AG04450 (cell line): ENCODE results near the gene HTR1D. TPM values are rescaled to one million over a fixed set of nuclear protein-coding genes. Genes with fewer than 3 reads are reported as not detected.

Source experiments
- CTCF ChIA-PET: fragments of 300-600, 350-600 bp; formaldehyde crosslinking; extraction: SDS; loops from one replicate; lab custom pipeline; 2022; ENCODE audit warnings: antibody characterized with exemption, inconsistent platforms; lab: Charles Lee
- POLR2A ChIA-PET: fragments of 350-600 bp; formaldehyde crosslinking; extraction: SDS; loops from one replicate; lab custom pipeline; 2021; ENCODE audit warnings: antibody characterized with exemption, inconsistent platforms; lab: Yijun Ruan, JAX
- DNase-seq: peaks from one replicate; pipeline ENCODE4 v3.0.0-alpha.2; 2011; ENCODE audit warnings: low read depth, low spot score
- H3K27ac ChIP-seq: one replicate; pipeline ENCODE4 v1.5.1; 2012; ENCODE audit warnings: low read depth, low read length, control low read depth
- H3K27me3 ChIP-seq: one replicate; pipeline ENCODE4 v1.6.0; 2012; ENCODE audit warnings: low read length; ENCODE audit not compliant: control insufficient read depth, insufficient read depth
- H3K4me3 ChIP-seq: 2 replicates; pipeline ENCODE4 v1.5.1; 2011; ENCODE audit warnings: mild to moderate bottlenecking, low read depth, low read length, control low read depth
- H3K9me3 ChIP-seq: 2 replicates; pipeline ENCODE4 v1.5.1; 2012; ENCODE audit warnings: low read length; ENCODE audit not compliant: control insufficient read depth, insufficient read depth
- polyA plus RNA-seq: library from polyadenylated mRNA; depleted of rRNA; stranded (reverse); fragments of >200 nt; gene quantifications from 2 replicates; pipeline ENCODE4 v1.2.3, GENCODE V29; 2011
- TF ChIP-seq, protein P1 (sequence below): IDR thresholded peaks from 2 replicates; pipeline ENCODE4 v1.5.1; 2011; ENCODE audit warnings: low read depth, low read length, control low read depth, inconsistent platforms

The HTR1D gene
- polyA plus RNA-seq, 1 experiment, result 0.07 TPM

DNA sequence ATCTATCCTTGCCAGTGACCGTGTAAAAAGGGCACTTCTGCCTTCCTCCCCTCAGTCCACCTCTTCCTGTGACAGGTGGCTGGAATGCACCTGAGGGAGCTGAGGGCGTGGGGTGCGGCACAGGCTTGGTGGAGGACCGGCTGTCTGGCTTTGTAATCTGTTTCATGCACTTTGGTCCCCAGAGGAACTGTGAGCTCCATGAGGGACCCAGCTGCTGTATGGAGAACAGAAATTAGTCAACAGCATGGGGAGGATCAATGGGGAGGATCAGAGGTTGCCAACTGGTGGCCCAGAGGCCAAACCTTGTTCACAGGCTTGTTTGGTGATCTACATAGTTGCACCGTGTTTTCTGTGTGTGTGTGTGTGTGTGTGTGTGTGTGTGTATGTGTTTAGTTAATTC, 29.7 kb downstream of the HTR1D start:
- Histone ChIP-seq H3K4me3 (no peak overlapping the region), H3K27ac (no peak overlapping the region), H3K27me3 (peaks cover 2% of the 10 kb centered on the region), H3K9me3 (no peaks in the 10 kb centered on the region)
- no peak for DNase-seq
- TF ChIP-seq, protein P1, sequence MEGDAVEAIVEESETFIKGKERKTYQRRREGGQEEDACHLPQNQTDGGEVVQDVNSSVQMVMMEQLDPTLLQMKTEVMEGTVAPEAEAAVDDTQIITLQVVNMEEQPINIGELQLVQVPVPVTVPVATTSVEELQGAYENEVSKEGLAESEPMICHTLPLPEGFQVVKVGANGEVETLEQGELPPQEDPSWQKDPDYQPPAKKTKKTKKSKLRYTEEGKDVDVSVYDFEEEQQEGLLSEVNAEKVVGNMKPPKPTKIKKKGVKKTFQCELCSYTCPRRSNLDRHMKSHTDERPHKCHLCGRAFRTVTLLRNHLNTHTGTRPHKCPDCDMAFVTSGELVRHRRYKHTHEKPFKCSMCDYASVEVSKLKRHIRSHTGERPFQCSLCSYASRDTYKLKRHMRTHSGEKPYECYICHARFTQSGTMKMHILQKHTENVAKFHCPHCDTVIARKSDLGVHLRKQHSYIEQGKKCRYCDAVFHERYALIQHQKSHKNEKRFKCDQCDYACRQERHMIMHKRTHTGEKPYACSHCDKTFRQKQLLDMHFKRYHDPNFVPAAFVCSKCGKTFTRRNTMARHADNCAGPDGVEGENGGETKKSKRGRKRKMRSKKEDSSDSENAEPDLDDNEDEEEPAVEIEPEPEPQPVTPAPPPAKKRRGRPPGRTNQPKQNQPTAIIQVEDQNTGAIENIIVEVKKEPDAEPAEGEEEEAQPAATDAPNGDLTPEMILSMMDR, result no peak
- ChIA-PET CTCF (interaction anchor here (0.5 to 9.2 kb wide), 3 partner anchors 10 to 156 kb away, joined by 3 to 303 read pairs (median 6); no protein-coding TSS in a partner anchor), POLR2A (interaction anchor here (0.6 to 0.7 kb wide), 3 partner anchors 18 to 154 kb away, joined by 3 to 4 read pairs (median 4); no protein-coding TSS in a partner anchor)

DNA sequence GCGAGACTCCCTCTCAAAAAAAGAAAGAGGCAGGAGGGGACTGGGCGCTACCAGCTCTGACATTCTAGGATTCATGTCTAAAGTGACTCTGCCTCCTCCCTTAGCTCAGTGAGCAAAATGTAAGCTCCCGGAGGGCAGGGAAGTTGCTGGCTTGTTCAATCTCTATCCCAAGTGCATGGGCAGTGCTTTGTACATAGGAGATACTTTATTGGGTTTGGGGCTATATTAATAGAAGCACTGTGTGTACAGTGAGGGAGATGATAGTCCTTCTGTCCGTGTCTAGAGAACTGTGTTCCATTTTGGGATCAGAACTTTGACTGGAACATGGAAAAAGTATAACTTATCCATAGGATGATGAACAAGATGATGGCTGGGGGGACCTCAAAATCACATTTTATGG, 31.9 kb downstream of the HTR1D start:
- ChIA-PET POLR2A (interaction anchor here (0.9 kb wide), 1 partner anchor 165 kb away, joined by 3 read pairs; no protein-coding TSS in a partner anchor), CTCF (interaction anchor here (0.6 to 9.2 kb wide), 36 partner anchors 9 to 448 kb away, joined by 3 to 303 read pairs (median 8); partner anchors contain the start of gene LUZP1)
- TF ChIP-seq, protein P1, result no peak
- no peak overlapping the region for H3K4me3 ChIP-seq
- no peak for DNase-seq
- no peak overlapping the region for H3K27ac ChIP-seq
- peaks cover 2% of the 10 kb centered on the region for H3K27me3 ChIP-seq
- H3K9me3 ChIP-seq, result no peaks in the 10 kb centered on the region

DNA sequence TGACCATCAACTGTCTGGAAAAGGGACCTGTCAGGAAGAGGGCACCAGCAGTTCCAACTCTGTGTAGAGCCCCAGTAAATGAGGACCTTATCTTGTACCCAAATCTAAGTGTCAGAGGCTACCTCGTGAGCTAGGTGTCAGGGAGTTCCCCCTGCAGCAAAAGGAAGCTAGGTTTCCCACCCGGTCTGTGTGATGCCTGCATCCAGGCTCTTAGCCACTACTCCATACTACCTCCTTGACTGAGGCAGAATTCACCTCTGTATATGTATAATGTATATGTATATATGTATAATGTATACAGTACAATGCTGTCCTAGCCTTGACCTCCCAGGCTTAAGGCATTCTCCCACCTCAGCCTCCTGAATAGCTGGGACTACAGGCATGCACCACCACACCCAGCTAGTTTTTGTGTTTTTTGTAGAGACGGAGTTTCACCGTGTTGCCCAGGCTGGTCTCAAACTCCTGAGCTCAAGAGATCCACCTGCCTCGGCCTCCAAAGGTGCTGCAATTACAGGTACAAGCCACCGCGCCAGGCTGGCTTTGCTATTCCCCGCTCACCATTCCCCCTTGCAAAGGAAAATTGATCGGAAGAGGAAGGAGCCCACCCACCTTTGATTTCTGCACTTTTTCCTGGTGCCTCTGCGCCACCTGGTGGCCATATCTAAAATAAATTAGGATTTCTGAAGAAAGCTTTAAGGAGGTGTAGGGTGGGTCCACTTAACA, 32.9 kb downstream of the HTR1D start:
- POLR2A ChIA-PET, result interaction anchor here (0.9 to 1.6 kb wide), 3 partner anchors 17 to 164 kb away, joined by 3 to 9 read pairs (median 4); no protein-coding TSS in a partner anchor
- Histone ChIP-seq H3K9me3 (no peaks in the 10 kb centered on the region), H3K4me3 (peak overlapping the region; percentile 52), H3K27me3 (peaks cover 2% of the 10 kb centered on the region), H3K27ac (no peak overlapping the region)
- CTCF ChIA-PET, result interaction anchor here (0.6 to 9.2 kb wide), 45 partner anchors 10 to 449 kb away, joined by 3 to 303 read pairs (median 6); partner anchors contain the start of gene LUZP1
- DNase-seq, result no peak
- TF ChIP-seq, protein P1, result peak; percentile 72

DNA sequence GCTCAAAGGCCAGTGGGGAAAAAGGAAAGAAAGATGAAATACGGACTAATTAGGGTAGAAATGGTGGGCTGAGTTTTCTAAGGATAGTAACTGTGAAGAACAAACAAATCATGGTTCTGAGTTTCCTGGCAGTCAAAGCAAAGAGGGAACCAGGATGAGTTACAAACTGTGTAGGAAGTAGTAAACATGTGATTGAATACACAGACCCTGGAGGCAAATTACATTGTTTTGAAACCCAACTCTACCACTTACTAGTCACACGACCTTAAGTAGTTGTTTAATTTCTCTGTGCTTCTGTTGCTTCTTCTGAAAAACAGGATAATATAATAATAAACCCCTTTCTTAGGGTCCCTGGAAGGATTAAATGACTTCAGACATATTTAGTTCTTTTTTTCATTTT, 37.4 kb downstream of the HTR1D start:
- CTCF ChIA-PET, result interaction anchor here (1.0 to 4.0 kb wide), 3 partner anchors 12 to 81 kb away, joined by 3 to 23 read pairs (median 3); no protein-coding TSS in a partner anchor
- TF ChIP-seq, protein P1, result no peak
- H3K4me3 ChIP-seq, result no peak overlapping the region
- POLR2A ChIA-PET, result no interaction called here
- no peak overlapping the region for H3K27ac ChIP-seq
- no peaks in the 10 kb centered on the region for H3K9me3 ChIP-seq
- H3K27me3 ChIP-seq, result peaks cover 2% of the 10 kb centered on the region
- no peak for DNase-seq

DNA sequence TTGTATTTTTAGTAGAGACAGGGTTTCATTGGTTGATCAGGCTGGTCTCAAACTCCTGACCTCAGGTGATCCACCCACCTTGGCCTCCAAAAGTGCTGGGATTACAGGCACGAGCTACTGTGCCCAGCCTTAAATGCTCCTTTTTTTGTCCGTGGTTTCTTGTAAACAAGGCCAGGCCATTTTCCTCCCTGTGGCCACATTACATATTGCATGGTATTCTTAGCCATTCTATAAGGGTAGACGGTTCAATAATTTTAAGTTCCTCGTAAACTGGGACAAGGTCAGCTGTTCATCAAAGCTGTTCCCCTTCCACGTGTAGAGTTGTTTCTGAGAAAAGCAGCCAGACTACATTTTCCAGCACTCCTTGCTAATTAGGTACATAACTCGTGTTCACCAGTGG, 38.4 kb downstream of the HTR1D start:
- DNase-seq, result no peak
- peaks cover 2% of the 10 kb centered on the region for H3K27me3 ChIP-seq
- H3K27ac ChIP-seq, result no peak overlapping the region
- ChIA-PET CTCF (interaction anchor here (0.9 to 4.0 kb wide), 4 partner anchors 9 to 80 kb away, joined by 3 to 23 read pairs (median 4); no protein-coding TSS in a partner anchor), POLR2A (no interaction called here)
- no peak overlapping the region for H3K4me3 ChIP-seq
- H3K9me3 ChIP-seq, result no peaks in the 10 kb centered on the region
- TF ChIP-seq, protein P1, result peak; percentile 52
